Measurements from ENCODE around the gene GFRA1. TPM values are rescaled to one million over a fixed set of nuclear protein-coding genes. Genes with fewer than 3 reads are reported as not detected.

The GFRA1 gene
- total RNA-seq, 1 donor from 2014 or later, result 14.0 TPM

- Mint-ChIP-seq H3K9me3 (no peaks in the 10 kb centered on the region), H3K27me3 (ENCODE audit: insufficient read depth, low read depth) (peaks cover 2% of the 10 kb centered on the region), H3K4me3 (no peak overlapping the region), H3K4me1 (no peaks in the 10 kb centered on the region), H3K27ac (no peak overlapping the region), H3K36me3 (no peaks in the 10 kb centered on the region)
- DNase-seq (ENCODE audit: low spot score), result no peak
- Histone ChIP-seq H3K27ac (no peak overlapping the region), H3K4me2 (no peak overlapping the region), H3K9ac (no peak overlapping the region), H3K27me3 (no peaks in the 10 kb centered on the region), H3K36me3 (no peaks in the 10 kb centered on the region), H2AFZ (replicated peaks) (no peak overlapping the region), H3K79me2 (ENCODE audit: low read depth) (no peaks in the 10 kb centered on the region), H3F3A (ENCODE audit: low read depth) (no peaks in the 10 kb centered on the region), H3K9me3 (ENCODE audit: low read depth) (no peaks in the 10 kb centered on the region), H3K4me1 (no peaks in the 10 kb centered on the region), H3K4me3 (no peak overlapping the region), H4K20me1 (ENCODE audit: low read depth) (no peaks in the 10 kb centered on the region)
- no peak for TF ChIP-seq EZH2phosphoT487 (IDR thresholded peaks at IDR 0.05)
Observed at GRCh38 chr10:116245156-116245555, 27.9 kb downstream of the GFRA1 start.

- H3K9me3 Mint-ChIP-seq, result no peaks in the 10 kb centered on the region
- no peak overlapping the region for H3K27ac ChIP-seq
- H3K4me2 ChIP-seq, result no peak overlapping the region
- H4K20me1 ChIP-seq (ENCODE audit: low read depth), result no peaks in the 10 kb centered on the region
- H3K4me3 Mint-ChIP-seq, result no peak overlapping the region
- peaks cover 11% of the 10 kb centered on the region for H3K4me1 ChIP-seq
- H3K27me3 ChIP-seq, result no peaks in the 10 kb centered on the region
- H3K36me3 Mint-ChIP-seq, result no peaks in the 10 kb centered on the region
- H3K79me2 ChIP-seq (ENCODE audit: low read depth), result no peaks in the 10 kb centered on the region
- H3K27ac Mint-ChIP-seq, result no peak overlapping the region
- H3K9me3 ChIP-seq (ENCODE audit: low read depth), result no peaks in the 10 kb centered on the region
- H3K9ac ChIP-seq, result no peak overlapping the region
- peaks cover 10% of the 10 kb centered on the region for H3F3A ChIP-seq (ENCODE audit: low read depth)
- peaks cover 9% of the 10 kb centered on the region for H3K4me1 Mint-ChIP-seq
- DNase-seq (ENCODE audit: low spot score), result no peak
- no peaks in the 10 kb centered on the region for H3K36me3 ChIP-seq
- no peak overlapping the region for H2AFZ ChIP-seq (replicated peaks)
- H3K27me3 Mint-ChIP-seq (ENCODE audit: insufficient read depth, low read depth), result peaks cover 2% of the 10 kb centered on the region
- no peak overlapping the region for H3K4me3 ChIP-seq
- TF ChIP-seq CTCF (IDR thresholded peaks at IDR 0.05) (no peak), EZH2 (IDR thresholded peaks at IDR 0.05) (no peak), EZH2phosphoT487 (IDR thresholded peaks at IDR 0.05) (no peak)
Observed at GRCh38 chr10:116241642-116242410, 31.2 kb downstream of the GFRA1 start.

- Histone ChIP-seq H3K36me3 (no peaks in the 10 kb centered on the region), H3K4me1 (peaks cover 11% of the 10 kb centered on the region), H3K4me3 (no peak overlapping the region), H3K27me3 (no peaks in the 10 kb centered on the region), H2AFZ (replicated peaks) (no peak overlapping the region), H3F3A (ENCODE audit: low read depth) (peaks cover 10% of the 10 kb centered on the region), H3K9me3 (ENCODE audit: low read depth) (no peaks in the 10 kb centered on the region), H4K20me1 (ENCODE audit: low read depth) (no peaks in the 10 kb centered on the region), H3K4me2 (no peak overlapping the region), H3K79me2 (ENCODE audit: low read depth) (no peaks in the 10 kb centered on the region), H3K27ac (no peak overlapping the region), H3K9ac (no peak overlapping the region)
- no peaks in the 10 kb centered on the region for H3K36me3 Mint-ChIP-seq
- H3K4me3 Mint-ChIP-seq, result no peak overlapping the region
- H3K27me3 Mint-ChIP-seq (ENCODE audit: insufficient read depth, low read depth), result peaks cover 2% of the 10 kb centered on the region
- no peaks in the 10 kb centered on the region for H3K9me3 Mint-ChIP-seq
- DNase-seq (ENCODE audit: low spot score), result no peak
- no peak for TF ChIP-seq EZH2 (IDR thresholded peaks at IDR 0.05)
- no peak for TF ChIP-seq CTCF (IDR thresholded peaks at IDR 0.05)
- TF ChIP-seq EZH2phosphoT487 (IDR thresholded peaks at IDR 0.05), result no peak
- no peak overlapping the region for H3K27ac Mint-ChIP-seq
- peaks cover 9% of the 10 kb centered on the region for H3K4me1 Mint-ChIP-seq
Observed at GRCh38 chr10:116241085-116241484, 31.9 kb downstream of the GFRA1 start.
